T-helper 2 cell treated with Interferon-gamma antibody and Interleukin-4, amounts not matched to agents 5 μg/mL and 100 μg/mL, for 36 hours (primary cell): ENCODE results near the gene CHGA.

Experiments
- DNase-seq: peaks from one replicate; pipeline ENCODE4 v3.0.0; 2021; ENCODE audit warnings: low spot score
- H3K27ac Mint-ChIP-seq: one replicate; pipeline ENCODE4 v1.8.0; 2021; ENCODE audit warnings: mild to moderate bottlenecking, mixed read lengths
- H3K27me3 Mint-ChIP-seq: one replicate; pipeline ENCODE4 v1.8.0; 2021; ENCODE audit warnings: low read depth, mixed read lengths
- H3K36me3 Mint-ChIP-seq: one replicate; pipeline ENCODE4 v1.8.0; 2021; ENCODE audit warnings: low read depth, mixed read lengths
- H3K4me1 Mint-ChIP-seq: one replicate; pipeline ENCODE4 v1.8.0; 2021; ENCODE audit warnings: low read depth, mixed read lengths
- H3K4me3 Mint-ChIP-seq: one replicate; pipeline ENCODE4 v1.8.0; 2022; ENCODE audit warnings: mild to moderate bottlenecking, moderate library complexity, mixed read lengths
- H3K9me3 Mint-ChIP-seq: one replicate; pipeline ENCODE4 v1.8.0; 2021; ENCODE audit warnings: mixed read lengths

CHGA gene

DNA sequence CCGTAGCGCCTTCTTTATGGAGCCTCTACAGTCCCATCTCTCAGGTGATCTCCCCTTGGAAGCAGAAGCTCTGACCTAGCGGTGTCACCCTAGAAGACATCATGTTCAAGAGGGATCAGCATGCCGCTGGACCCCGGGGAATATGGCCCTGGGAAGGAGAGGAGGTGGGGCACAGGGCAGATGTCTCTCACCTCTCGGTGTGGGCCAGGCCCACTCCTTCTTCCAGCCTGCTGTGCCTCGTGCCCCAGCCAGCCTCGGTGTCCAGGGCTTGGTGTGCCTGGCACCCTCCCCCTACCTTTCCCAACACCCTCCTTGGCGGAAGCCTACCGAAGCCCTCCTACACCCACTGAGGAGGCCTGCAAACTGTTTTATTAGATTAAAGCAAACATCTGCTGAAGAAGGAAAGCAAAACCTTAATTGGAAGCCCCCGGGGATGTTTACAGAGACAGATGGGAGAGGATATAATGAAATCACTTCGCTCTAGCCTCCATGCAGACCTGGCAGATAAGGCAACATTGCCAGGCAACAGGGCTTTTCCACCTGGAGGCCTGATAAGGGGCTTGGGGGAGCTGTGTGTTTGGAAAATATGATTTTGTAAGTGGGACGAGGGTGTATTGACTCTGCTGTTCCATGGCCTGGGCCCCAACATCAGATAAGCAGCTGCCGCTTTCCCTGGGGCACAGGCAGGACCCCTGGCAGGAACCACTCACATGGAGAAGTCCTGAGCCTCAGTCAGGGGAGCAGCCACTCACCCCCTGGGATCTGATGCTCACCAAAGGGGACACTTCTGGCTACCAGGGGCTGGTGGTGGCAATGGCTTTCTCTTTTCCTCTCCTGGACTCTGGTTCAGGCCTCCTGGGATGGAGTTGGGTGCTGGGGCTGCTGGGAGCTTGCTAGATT, 5.7 kb upstream of the CHGA start:
- no peak for DNase-seq
- no peak overlapping the region for H3K27ac Mint-ChIP-seq
- H3K9me3 Mint-ChIP-seq = no peaks in the 10 kb centered on the region
- no peaks in the 10 kb centered on the region for H3K4me1 Mint-ChIP-seq
- H3K4me3 Mint-ChIP-seq = no peak overlapping the region
- H3K27me3 Mint-ChIP-seq = peaks cover 9% of the 10 kb centered on the region
- H3K36me3 Mint-ChIP-seq = no peaks in the 10 kb centered on the region

DNA sequence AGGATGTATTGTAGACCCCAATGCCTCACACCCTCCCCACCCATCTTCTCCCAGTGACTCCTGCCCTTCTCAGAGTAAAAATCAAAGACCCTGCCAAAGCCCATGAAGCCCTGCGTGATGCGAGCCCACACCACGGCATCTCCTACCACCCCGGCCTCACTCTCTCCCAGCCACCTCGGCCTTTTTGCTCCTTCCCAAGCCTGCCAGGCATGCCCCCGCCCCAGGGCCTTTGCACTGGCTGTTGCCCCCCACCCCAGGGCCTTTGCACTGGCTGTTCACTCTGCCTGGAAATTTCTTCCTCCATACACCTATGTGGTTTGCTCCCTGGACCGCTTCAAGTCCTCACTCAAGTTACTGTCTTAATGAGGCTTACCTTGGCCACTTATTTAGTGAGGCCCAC, 5.0 kb upstream of the CHGA start:
- no peaks in the 10 kb centered on the region for H3K36me3 Mint-ChIP-seq
- peaks cover 13% of the 10 kb centered on the region for H3K27me3 Mint-ChIP-seq
- DNase-seq = no peak
- H3K4me3 Mint-ChIP-seq = no peak overlapping the region
- no peak overlapping the region for H3K27ac Mint-ChIP-seq
- no peaks in the 10 kb centered on the region for H3K9me3 Mint-ChIP-seq
- H3K4me1 Mint-ChIP-seq = no peaks in the 10 kb centered on the region

DNA sequence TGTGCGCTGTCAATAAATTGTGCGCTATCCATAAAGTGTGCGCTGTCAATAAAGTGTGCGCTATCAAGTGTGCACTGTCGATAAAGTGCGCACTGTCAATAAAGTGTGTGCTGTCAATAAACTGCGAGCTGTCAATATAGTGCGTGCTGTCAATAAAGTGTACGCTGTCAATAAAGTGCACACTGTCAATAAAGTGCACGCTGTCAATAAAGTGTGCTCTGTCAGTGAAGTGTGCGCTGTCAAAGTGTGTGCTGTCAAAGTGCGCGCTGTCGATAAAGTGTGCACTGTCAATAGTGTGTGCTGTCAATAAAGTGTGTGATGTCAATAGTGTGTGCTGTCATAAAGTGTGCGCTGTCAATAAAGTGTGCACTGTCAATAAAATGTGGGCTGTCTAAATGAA, 2.9 kb upstream of the CHGA start:
- Mint-ChIP-seq H3K27ac (no peak overlapping the region), H3K36me3 (no peaks in the 10 kb centered on the region), H3K27me3 (peaks cover 16% of the 10 kb centered on the region), H3K4me3 (no peak overlapping the region), H3K4me1 (no peaks in the 10 kb centered on the region), H3K9me3 (no peaks in the 10 kb centered on the region)
- DNase-seq = no peak

DNA sequence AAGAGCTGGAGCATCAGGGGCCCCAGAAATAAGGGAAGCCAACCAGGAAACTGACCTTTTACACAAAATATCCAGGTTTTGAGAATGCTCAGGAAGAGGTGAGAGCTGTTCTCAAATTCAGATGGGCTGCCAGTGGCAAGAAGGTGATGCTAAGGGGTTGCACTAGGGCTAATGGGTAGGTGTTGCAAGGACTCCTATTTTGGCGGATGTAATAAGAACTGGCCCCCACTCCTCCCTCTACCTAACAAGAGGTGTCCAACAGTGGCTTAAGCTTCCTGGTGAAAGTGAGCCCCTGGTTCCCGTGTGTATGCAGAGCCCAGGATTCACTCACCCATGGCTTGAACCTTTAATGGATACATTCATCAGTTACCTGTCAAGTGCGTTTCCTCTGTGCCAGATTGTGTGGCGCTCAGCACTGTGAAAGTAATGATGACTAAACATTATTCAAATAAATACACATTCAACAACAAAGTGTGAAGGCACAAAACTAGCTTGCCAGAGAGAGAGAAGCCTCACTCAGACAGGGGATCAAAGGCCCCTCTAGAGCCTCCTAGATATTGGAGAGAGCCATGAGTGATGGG, 705 bp upstream of the CHGA start:
- Mint-ChIP-seq H3K9me3 (no peaks in the 10 kb centered on the region), H3K36me3 (no peaks in the 10 kb centered on the region), H3K4me1 (no peaks in the 10 kb centered on the region), H3K4me3 (no peak overlapping the region), H3K27me3 (peaks cover 16% of the 10 kb centered on the region), H3K27ac (no peak overlapping the region)
- no peak for DNase-seq

DNA sequence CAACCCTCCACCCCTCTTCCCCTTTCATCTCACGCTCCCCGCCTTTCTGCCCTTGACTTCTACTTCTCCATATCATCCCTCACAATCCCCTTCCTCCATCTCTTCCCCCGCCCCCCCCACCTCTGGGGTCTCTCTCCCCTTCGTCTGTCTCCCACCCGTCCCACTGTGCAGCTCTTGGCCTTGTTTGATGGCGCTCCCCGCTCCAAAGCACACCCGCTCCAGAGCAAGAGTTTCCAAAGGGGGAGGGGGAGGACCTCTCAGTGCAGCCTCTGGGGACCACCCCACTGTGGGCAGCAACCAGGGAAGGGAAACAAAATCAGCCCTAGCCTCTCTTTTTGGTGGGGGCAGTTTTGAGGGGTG, 774 bp downstream of the CHGA start:
- H3K4me3 Mint-ChIP-seq = no peak overlapping the region
- H3K9me3 Mint-ChIP-seq = no peaks in the 10 kb centered on the region
- peaks cover 16% of the 10 kb centered on the region for H3K27me3 Mint-ChIP-seq
- H3K27ac Mint-ChIP-seq = no peak overlapping the region
- no peak for DNase-seq
- no peaks in the 10 kb centered on the region for H3K36me3 Mint-ChIP-seq
- H3K4me1 Mint-ChIP-seq = no peaks in the 10 kb centered on the region

DNA sequence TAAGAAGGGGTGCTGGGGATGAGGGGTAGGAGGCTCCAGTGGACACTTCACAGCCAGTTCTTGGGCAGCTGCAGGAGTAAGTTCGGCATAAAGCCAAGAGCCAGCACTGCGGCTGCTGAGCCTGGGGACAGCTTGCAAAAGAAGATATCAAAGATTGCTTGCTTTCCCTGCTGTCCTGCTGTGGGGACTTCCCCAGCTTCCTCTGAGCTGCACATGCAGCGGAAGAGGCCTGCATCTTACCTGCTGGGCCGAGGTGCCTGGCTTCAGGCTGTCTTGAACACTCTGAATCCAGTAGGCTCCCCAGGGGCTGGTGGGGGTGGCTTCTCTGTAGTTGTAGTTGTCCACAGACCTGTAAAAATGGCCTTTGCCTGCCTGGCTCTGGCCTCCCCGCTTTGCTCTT, 1.3 kb downstream of the CHGA start:
- H3K4me1 Mint-ChIP-seq = no peaks in the 10 kb centered on the region
- H3K27ac Mint-ChIP-seq = no peak overlapping the region
- H3K36me3 Mint-ChIP-seq = no peaks in the 10 kb centered on the region
- H3K9me3 Mint-ChIP-seq = no peaks in the 10 kb centered on the region
- H3K4me3 Mint-ChIP-seq = no peak overlapping the region
- peaks cover 16% of the 10 kb centered on the region for H3K27me3 Mint-ChIP-seq
- DNase-seq = no peak

DNA sequence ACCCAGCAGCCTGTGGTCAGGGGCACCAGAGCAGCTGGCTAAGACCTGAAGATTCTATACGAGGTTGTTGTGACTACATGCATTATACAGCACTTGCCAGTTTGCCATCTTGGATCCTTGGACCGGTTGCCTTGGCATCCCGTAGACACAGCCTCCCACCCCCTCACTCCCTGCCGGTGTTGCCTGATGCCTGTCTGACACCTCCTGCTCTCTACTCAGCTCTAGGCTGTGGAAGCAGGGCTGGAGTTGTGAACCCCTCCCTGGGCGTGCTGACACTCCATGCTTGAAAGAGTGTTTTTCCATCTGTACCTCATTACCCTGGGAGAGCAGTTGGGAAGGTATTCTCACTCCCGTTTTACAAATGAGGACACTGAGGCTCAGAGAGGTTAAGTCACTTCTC, 2.5 kb downstream of the CHGA start:
- no peaks in the 10 kb centered on the region for H3K4me1 Mint-ChIP-seq
- H3K9me3 Mint-ChIP-seq = no peaks in the 10 kb centered on the region
- no peak for DNase-seq
- no peaks in the 10 kb centered on the region for H3K36me3 Mint-ChIP-seq
- H3K27me3 Mint-ChIP-seq = peaks cover 16% of the 10 kb centered on the region
- H3K4me3 Mint-ChIP-seq = no peak overlapping the region
- H3K27ac Mint-ChIP-seq = no peak overlapping the region

DNA sequence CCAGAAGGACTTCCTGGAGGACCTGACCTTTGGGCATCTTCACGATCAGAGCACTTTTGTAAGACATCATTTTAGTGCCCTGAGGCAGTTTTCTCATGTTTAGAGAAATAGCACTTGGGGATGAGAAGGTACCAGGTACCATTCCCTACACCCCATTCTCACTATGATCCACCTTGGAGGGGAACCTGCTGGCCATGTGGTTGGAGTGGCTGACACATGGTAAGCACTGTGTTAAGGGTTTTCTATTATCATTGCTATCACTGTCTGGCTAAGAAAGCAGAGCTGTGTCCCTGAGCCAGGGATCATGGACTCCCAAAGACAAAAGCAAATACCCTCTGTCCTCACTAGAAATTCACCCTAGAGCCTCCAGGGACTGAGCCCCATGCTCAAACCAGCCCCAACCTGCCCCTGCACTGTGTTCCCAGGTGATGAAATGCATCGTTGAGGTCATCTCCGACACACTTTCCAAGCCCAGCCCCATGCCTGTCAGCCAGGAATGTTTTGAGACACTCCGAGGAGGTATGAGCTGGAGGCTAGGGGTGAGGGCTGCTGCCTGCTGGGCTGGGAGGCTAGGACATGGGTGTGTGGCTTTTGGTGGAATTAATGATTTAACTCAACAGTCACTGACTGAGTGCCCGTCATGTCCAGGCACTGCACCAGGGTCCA, 3.4 kb downstream of the CHGA start:
- Mint-ChIP-seq H3K9me3 (no peaks in the 10 kb centered on the region), H3K27ac (no peak overlapping the region), H3K27me3 (peaks cover 14% of the 10 kb centered on the region), H3K4me1 (no peaks in the 10 kb centered on the region), H3K36me3 (no peaks in the 10 kb centered on the region), H3K4me3 (no peak overlapping the region)
- no peak for DNase-seq

DNA sequence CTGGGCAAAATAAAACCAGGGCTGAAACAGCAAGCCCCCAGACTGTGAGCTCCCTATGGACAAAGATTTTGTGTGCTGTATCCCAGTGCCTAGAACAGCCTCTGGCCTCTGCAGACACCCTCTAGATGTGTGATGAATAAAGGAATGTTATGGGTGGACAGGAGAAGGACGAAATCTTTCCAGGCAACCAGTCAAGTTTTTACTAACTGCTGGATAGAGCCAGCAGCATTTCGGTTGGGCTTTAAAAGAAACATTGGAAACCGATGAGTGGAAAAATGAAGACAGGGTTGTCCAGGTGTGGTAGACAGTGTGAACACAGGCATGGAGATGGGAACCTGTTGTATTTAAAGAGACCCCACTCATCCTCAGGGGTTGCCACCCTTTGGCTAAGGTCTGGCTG, 4.0 kb downstream of the CHGA start:
- DNase-seq = no peak
- H3K9me3 Mint-ChIP-seq = no peaks in the 10 kb centered on the region
- H3K4me1 Mint-ChIP-seq = no peaks in the 10 kb centered on the region
- H3K27ac Mint-ChIP-seq = no peak overlapping the region
- peaks cover 10% of the 10 kb centered on the region for H3K27me3 Mint-ChIP-seq
- no peaks in the 10 kb centered on the region for H3K36me3 Mint-ChIP-seq
- H3K4me3 Mint-ChIP-seq = no peak overlapping the region

DNA sequence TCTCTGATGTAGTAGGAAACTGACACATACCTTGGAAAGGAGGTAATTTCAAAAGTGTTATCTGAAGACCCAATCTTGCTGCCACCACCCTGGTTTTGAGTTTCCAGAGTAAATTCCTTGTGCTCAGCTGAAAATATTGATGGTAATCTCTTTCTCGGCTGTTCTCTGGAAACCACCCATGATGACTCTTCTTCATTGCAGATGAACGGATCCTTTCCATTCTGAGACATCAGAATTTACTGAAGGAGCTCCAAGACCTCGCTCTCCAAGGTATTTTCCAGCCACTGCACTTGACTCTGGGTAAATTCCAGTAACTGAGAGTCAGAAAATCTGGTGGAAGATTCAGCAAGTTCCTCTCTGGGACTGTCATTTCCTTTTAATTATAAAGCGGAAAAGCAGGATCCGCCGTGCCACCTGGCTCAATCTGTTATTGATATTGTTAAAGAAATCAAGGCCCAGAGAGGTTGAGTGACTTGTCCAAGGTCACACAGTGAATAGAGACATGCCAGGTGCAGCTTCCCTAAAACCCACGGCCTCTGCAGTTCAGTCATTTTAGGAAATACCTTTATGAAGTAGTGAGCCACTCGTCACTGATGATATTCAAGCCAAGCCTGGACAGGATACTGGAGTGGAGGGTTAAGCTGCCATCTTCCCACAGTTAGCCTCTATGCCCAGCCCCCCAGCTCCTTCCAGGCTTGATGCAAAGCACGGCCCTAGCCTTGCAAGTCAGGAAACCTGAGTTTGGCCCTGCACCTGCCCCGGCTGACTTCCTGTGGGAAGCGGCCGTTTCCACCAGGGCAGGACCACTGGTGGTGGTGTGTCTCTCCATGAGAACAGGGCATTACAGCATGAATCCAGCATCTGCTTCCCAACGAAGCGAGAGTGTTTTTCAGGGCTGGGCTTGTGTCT, 4.7 kb downstream of the CHGA start:
- H3K4me3 Mint-ChIP-seq = no peak overlapping the region
- H3K9me3 Mint-ChIP-seq = no peaks in the 10 kb centered on the region
- peaks cover 4% of the 10 kb centered on the region for H3K27me3 Mint-ChIP-seq
- no peak overlapping the region for H3K27ac Mint-ChIP-seq
- no peaks in the 10 kb centered on the region for H3K4me1 Mint-ChIP-seq
- no peaks in the 10 kb centered on the region for H3K36me3 Mint-ChIP-seq
- DNase-seq = no peak

DNA sequence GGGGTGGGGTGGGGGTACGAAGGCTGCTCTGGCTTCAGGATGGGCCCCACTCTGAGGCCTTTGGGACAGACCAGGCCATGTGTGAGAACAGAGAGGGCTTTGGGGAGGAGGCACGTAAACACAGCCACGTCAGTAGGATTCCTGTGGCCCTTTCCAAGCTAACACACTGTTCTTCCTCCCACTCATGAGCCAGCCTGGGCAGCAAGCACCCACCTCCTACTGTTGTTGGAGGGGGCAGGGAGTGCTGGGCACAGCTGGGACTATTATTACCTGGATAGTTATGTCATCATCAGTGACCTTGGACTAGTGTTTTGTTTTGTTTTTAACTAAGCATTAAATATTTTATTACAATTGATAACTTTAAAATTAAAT, 5.3 kb downstream of the CHGA start:
- H3K9me3 Mint-ChIP-seq = no peaks in the 10 kb centered on the region
- no peak overlapping the region for H3K27ac Mint-ChIP-seq
- H3K4me3 Mint-ChIP-seq = no peak overlapping the region

DNA sequence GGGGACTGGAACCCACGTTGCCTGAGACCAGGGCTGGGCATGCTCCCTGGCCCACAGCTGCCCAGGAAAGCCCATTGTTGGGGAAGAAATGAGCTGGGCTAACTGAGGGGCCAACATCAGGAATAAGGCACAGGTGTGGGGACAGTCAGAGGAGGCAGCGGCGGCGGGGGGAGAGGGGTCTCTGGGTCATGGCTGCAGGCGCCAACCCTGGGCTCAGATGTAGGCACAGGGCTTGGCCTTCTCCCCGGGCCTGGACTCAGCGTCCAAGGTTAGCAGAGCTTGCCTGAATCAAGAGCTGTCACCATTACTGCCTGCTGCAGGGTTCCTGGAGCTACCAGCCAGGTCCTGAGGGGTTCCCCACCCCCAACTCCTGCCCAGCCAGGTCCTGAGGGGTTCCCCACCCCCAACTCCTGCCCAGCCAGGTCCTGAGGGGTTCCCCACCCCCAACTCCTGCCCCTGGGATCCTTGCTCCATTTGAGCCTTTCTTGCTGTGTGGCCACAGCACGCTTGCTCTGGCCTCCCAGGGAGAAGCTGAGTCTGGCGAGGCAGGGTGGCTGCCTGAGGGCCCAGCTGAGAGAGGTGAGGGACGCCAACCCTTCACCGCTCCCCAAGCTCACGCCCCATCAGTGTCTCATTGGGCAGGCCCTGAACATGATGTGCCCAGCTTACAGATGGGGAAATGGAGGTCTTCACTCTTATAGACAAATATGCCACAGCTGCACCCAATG, 6.2 kb downstream of the CHGA start:
- Mint-ChIP-seq H3K27me3 (peaks cover 3% of the 10 kb centered on the region), H3K4me3 (no peak overlapping the region), H3K36me3 (no peaks in the 10 kb centered on the region), H3K4me1 (no peaks in the 10 kb centered on the region), H3K27ac (no peak overlapping the region), H3K9me3 (no peaks in the 10 kb centered on the region)
- DNase-seq = no peak

More for the DNA sequence above, 5.3 kb downstream of the CHGA start:
- no peak for DNase-seq
- H3K27me3 Mint-ChIP-seq = peaks cover 3% of the 10 kb centered on the region
- no peaks in the 10 kb centered on the region for H3K4me1 Mint-ChIP-seq
- H3K36me3 Mint-ChIP-seq = no peaks in the 10 kb centered on the region
